Measurements from ENCODE around the gene SLC17A4.

- TF ChIP-seq CTCF (IDR thresholded peaks at IDR 0.05) (no peak), POLR2AphosphoS5 (IDR thresholded peaks at IDR 0.05) (no peak)
Measured at GRCh38 chr6:25787428-25787827, 32.9 kb downstream of the SLC17A4 start.
